Measurements from ENCODE around the gene SAMD5.

SAMD5 gene

GRCh38 chr6:147508042-147508865 lies at the start of gene SAMD5:
SAMD5 (plus strand) TSS chr6:147508690; CDS start chr6:147508929, 239 bp downstream.
- no peak for FAIRE-seq

DNA sequence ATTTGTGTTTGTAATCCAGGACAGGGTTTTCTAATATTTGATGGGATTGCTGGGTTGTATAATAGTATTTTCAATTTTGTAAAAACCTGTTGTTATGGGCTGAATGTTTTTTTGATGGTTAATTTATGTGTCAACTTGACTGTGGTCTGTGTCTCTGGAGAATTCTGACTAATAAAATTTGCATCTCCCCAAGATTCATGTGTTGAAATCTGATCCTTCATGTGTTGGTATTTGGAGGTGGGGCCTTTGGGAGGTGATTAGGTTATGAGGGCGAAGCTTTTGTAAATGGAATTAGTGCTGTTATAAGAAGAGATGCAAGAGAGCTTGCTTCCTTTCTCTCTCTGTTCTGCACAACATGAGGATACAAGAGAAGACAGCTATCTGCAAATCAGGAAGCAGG lies 48.7 kb upstream of the SAMD5 start:
- FAIRE-seq: no peak

GRCh38 chr6:147463651-147464050 lies 44.8 kb upstream of the SAMD5 start:
- no peak for FAIRE-seq

DNA sequence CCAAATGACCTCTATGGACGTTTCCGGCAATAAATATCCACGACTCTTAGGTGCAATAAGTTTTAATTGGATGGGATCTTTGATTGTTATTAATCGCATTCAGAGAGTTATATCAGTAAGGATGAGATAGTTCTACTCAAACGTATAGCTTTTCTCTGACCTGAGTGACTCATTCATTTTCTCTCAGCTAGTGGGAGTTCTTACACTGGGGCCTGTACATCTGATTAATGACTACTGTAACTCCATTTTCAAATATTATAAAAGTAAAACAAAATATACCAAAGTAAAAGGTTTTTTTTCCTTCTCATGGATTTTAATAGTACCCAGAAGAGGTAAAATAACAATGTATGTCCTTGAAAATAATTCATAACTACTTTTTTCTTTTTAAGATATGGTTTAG lies 41.1 kb upstream of the SAMD5 start:
- no peak for FAIRE-seq

- FAIRE-seq: no peak
These were observed 40.6 kb upstream of the SAMD5 start for GRCh38 chr6:147467886-147468285.

DNA sequence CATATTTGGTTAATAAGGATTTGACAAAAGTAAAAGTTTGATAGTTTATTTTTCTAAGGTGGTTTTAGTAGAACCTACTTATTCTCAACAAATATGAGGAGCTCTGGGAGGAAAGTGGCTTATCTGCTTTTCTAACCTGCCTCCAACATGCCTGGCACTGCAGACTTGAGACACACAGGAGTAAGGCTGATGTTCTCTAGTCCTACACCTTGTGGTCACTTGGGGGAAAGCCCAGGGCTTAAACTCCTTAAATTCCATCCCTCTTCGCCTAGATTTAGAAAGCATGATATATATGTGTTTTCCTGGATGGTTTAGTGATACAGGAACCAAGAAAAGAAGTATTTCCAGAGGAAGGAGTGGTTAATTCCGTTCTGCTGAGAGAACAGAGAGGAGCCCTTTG lies 39.9 kb upstream of the SAMD5 start:
- no peak for FAIRE-seq

GRCh38 chr6:147479857-147480256 lies 28.6 kb upstream of the SAMD5 start:
- FAIRE-seq: no peak

DNA sequence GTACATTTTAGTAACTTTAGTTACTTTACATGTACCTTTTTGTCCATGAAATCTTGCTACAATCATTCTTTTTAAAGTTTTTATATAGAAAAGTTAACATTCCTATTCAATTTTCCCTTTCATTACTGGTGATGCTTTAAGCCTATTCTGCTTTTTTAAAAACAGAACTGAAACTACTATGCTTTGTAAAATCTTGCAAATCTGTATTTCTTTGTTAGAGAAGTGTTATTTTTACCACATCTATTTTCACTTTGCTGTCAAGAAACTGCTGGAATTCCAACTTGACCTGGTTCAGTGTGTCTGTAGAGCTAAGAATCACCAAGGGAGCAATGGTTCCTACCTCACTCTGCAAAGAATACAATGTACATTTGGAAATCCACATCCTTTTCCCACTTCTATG lies 21.8 kb upstream of the SAMD5 start:
- FAIRE-seq: peak; percentile 13

DNA sequence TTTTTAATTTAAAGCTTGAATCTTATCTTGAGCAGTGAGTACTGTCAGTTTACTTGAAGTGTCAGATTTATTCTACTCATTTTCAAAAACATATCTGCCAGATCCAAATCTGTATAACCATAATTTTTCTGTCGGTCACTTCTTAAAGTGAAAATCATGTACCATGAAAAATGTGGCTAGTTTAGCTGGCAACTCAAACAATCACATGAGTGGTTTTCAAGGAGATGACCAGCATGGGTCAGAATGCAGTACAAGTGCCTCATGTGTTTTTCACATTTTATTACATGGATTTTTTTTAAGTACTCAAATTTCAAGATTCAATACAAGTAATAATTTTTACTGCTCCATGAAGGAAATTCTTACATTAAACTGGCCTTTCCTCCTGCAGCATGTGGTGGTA lies 11.0 kb upstream of the SAMD5 start:
- no peak for FAIRE-seq

GRCh38 chr6:147503587-147503986 lies 4.9 kb upstream of the SAMD5 start:
- no peak for FAIRE-seq

DNA sequence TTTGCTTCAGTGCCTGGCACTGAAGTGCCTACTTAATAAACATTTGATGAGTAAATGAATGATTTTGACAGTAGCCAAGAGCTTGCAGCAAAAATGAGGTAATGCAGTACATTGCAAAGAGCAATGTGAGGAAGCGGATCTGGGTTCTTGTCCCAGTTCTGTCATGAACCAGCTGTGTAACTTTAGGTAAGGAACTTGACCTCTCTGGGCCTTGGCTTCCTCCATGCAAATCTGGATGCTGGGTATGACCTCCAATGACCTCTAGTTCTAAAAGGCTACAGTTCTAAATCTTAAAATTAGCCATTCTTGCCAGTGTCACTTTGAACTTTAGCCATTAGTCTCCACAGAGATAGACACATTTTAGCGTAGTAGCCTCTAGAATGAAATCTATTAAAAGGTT lies 3.6 kb upstream of the SAMD5 start:
- FAIRE-seq: no peak

- FAIRE-seq: no peak
These were observed 1.8 kb upstream of the SAMD5 start for GRCh38 chr6:147506704-147507114.

- FAIRE-seq: no peak
These were observed 1.1 kb upstream of the SAMD5 start for GRCh38 chr6:147507162-147508041.

- FAIRE-seq: no peak
These were observed 547 bp downstream of the SAMD5 start for GRCh38 chr6:147508866-147509608.

DNA sequence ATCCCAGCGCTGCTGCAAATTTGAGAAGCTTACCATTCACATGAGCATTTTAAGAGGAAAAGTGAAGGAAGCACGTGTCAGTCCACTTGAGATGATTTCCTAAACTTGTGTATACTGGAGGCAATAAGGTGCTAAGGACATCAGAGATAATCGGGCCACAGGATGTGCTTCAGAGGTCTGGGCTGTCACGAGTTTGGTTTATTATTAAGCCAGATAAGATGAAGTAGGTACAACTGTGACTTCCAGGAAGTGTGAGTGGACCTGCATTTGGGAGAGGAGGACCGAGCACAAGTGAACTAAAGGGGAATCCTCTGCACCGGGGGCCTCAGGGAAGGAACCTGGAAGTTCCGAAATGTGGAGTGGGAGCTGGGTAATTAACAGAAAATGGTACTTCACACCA lies 1.4 kb downstream of the SAMD5 start:
- FAIRE-seq: no peak

DNA sequence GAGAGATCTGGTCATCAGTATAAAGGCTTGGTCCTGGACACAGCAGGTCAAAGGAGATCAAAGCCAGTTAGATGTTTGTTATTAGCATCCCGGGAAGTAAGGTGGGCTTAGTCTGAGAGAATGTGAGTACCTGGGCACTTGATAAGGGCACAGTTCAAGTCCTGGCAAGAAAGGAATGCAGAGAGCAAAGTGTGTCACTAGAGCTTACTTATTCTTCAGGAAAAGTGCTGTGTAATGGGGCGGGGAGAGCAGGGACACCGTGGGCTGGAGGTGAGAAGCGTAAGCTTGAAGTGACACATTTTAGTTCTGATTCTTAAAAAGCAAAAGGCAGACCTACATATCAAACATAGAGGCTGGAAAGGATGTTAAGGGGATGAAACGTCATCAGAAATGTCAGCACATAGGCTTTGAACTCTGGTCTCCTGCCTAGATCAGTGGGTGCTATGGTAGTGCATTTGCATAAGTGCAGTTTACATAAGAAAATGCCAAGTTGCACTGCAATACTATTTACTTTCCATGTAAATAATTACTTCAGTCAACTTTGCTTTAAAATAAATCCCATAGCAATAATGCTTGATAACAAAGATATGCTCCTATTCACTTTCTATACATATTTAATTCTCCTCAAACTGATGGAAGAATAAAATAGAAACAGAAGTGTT lies 2.6 kb downstream of the SAMD5 start:
- FAIRE-seq: no peak

DNA sequence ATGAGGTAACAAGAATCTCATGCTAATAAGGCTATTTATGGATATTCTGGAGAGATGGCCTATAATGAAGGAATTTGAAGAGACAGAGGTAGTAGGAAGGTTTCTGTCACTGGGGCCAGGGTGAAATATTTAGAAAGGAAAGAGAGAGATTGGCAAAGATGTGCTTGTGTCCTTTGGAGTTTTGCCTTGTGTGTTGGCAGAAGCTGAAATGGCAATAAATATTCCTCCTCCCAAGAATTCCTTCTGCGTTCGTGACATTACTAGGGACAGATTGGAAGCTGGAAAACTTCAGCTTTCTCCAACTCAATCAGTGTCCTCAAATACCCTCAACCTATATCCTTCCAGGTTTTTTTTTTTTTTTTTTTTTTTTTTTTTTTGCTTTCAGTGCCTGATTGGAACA lies 6.3 kb downstream of the SAMD5 start:
- no peak for FAIRE-seq

DNA sequence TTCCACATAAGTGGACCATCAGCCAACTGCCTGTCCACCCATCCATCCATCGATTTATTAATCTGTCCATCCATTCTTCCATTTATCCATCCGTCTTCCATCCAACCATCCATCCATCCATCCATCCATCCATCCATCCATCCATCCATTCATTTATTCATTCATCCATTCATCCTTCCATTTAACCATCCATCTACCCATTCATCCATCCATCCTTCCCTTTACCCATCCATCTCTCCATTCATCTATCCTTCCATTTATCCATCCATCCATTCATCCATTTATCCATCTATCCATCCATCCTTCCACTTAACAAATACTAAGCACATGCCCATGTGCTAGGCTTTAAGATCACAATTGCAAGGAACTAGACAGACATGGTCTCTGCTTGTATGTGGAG lies 6.8 kb downstream of the SAMD5 start:
- FAIRE-seq: no peak

DNA sequence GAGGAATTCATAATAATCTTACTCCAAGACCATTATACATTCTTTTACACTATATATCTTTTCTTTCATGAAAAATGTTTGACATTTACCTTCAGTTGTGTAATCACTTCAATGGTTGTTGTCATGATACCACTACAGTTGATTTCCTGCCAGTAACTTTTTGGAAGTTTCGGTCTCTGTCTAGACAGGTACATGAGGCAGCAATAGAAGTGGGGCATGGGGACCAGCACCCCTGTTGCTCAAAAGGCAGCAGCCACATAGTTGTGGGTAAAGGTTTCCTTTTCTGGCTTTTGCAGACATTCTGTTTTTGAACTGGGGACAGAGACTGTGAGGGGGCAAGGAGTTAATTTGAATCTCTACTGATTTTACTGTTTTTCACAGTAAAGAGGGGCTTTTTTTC lies 14.1 kb downstream of the SAMD5 start:
- no peak for FAIRE-seq

DNA sequence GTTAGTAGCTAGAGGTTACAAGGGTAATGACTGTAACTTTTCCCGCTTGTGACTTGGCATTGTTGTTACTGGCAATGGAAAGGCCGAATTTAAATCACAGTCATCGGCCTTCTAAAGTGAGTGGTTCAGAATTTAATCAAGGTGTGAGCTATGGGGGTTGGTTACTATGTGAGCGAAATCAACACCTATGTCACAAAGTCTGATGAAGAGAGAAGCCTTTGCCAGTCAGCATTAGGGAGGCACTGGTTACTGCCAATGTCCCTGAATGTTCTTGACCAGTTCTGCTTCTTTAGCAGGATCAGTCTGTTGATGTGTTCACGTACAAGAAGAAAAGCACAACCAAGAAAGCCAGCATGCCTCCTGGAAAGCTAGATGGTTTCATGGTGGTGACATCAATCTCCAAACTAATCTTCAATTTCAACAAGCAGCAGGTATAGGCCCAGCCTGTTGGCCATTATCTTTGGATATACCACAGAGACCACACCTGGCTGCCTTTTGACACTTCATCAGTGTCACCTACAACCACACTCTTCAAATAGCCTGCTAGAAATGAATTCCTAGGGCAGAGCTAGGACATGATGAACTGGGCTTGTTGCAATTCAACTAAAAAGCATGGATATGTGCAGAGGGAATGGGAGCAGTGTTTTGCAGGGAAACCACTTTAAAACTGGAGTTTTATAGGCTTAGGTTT lies 17.2 kb downstream of the SAMD5 start:
- no peak for FAIRE-seq

DNA sequence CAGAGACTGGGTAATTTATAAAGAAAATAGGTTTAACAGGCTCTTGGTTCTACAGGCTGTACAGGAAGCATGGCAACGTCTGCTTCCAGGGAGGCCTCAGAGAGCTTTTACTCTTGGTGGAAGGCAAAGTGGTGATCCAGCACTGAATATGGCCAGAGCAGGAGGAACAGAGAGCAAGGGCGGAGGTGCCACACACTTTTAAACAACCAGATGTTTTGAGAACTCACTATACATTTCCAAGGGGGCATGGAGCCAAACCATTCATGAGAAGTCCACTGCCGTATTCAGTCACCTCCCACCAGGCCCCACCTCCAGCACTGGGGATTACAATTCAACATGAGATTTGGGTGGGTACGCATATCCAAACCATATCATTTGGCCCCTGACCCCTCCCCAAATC lies 18.7 kb downstream of the SAMD5 start:
- FAIRE-seq: no peak

DNA sequence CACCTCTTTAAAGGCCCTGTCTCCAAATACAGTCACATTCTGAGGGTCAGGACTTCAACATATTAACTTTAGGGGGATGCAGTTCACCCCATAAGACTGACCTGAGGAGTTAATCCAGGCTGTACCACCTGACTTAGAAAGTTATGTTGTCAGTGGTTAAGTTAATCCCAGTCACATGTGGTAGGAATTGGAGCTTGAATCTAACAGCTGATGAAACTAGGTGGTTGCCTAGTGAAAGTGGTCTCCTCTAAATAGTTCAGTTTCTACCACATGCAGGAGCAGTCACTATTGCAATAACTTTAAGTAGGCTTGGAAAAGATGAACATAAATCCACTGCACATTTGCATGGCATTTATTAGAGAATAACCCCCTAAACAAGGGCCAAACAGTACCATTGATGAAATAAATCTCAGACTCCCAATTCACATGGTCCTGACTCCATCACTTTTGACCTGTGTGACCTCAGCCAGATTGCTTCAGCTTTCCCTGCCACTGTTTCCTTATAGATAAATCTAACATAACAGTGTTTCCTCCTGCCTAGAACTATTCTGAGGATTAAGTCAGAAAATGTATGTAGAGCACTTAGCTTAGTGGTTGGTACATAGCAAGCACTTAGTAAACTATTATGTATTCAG lies 20.1 kb downstream of the SAMD5 start:
- no peak for FAIRE-seq

All from G401.6 (cell line).